A549 (cell line): ENCODE data around the gene GINS2. TPM values are rescaled to one million over a fixed set of nuclear protein-coding genes. Genes with fewer than 3 reads are reported as not detected.

Experiments used
- ATAC-seq, 2 experiments: fragments of 200-7000 bp in 1 of 2; fragments of >200 bp in 1 of 2; cut with Nextera tagmentation in 1 of 2; cut with Tn5 transposase in 1 of 2; 3 replicates each; pipeline versions ENCODE4 v1.8.0 to v1.9.1; 2018 to 2020; ENCODE audit warnings: mild to moderate bottlenecking in 1 of 2, moderate library complexity in 1 of 2
- CTCF ChIA-PET: fragments of 300-600 bp; sonication (Branson Sonifier 250); formaldehyde crosslinking; extraction: SDS; loops from one replicate; lab custom pipeline; 2021; ENCODE audit warnings: antibody characterized with exemption, inconsistent platforms; lab: Yijun Ruan, JAX
- POLR2A ChIA-PET: fragments of 350-600 bp; formaldehyde crosslinking; extraction: SDS; loops from one replicate; lab custom pipeline; 2021; ENCODE audit warnings: antibody characterized with exemption, inconsistent platforms; lab: Yijun Ruan, JAX
- DNase-seq, 2 experiments: peaks; one replicate each; pipeline versions ENCODE4 v3.0.0 to v3.0.0-alpha.2; 2011 to 2016; ENCODE audit warnings: low read depth in 1 of 2, low spot score in 1 of 2
- FAIRE-seq: peaks from 2 replicates; lab custom pipeline; 2011; peaks lifted over from hg19 to GRCh38; lab: Jason Lieb, UNC
- H3K27ac ChIP-seq, 2 experiments: fragments of >200 bp; sonication (Bioruptor Twin); formaldehyde crosslinking; 3 replicates each; pipeline ENCODE4 v1.5.1; 2016 to 2017
- H3K4me1 ChIP-seq: fragments of >200 bp; sonication (Bioruptor Twin); formaldehyde crosslinking; 3 replicates; pipeline ENCODE4 v1.6.1; 2016
- H3K4me2 ChIP-seq: fragments of >200 bp; sonication (Bioruptor Twin); formaldehyde crosslinking; 3 replicates; pipeline ENCODE4 v1.6.1; 2016
- H3K4me3 ChIP-seq: fragments of >200 bp; sonication (Bioruptor Twin); formaldehyde crosslinking; 3 replicates; pipeline ENCODE4 v1.5.1; 2016
- H3K9me3 ChIP-seq: fragments of >200 bp; sonication (Bioruptor Twin); formaldehyde crosslinking; 3 replicates; pipeline ENCODE4 v1.6.1; 2016
- ESRRA ChIP-seq: fragments of 150-350 bp; IDR thresholded peaks from 2 replicates; pipeline ENCODE4 v1.6.1; 2014; ENCODE audit warnings: mild to moderate bottlenecking, low read length, borderline replicate concordance
- GATA3 ChIP-seq: IDR thresholded peaks from 2 replicates; pipeline ENCODE4 v1.6.1; 2012; ENCODE audit warnings: borderline replicate concordance
- HOXB13 ChIP-seq: fragments of 250-450 bp; sonication (Bioruptor Pico); IDR thresholded peaks from 2 replicates; pipeline ENCODE4 v1.5.0; 2020; ENCODE audit warnings: low read depth, mild to moderate bottlenecking, moderate library complexity
- JUN ChIP-seq, 2 experiments: fragments of >200 bp; sonication (Bioruptor Twin); formaldehyde crosslinking; IDR thresholded peaks; 2 replicates in 1 of 2; 3 replicates in 1 of 2; pipeline ENCODE4 v1.6.1; 2016 to 2017
- NFE2L2 ChIP-seq: fragments of 150-350 bp; conservative IDR thresholded peaks from 2 replicates; pipeline ENCODE4 v1.6.1; 2014; ENCODE audit warnings: low read length
- POLR2AphosphoS2 ChIP-seq: conservative IDR thresholded peaks from 2 replicates; pipeline ENCODE4 v1.6.1; 2012; ENCODE audit warnings: low read length, improper control_type of control experiment, inconsistent platforms
- RAD21 ChIP-seq, 2 experiments: fragments of >200 bp in 1 of 2; sonication (Bioruptor Twin) in 1 of 2; formaldehyde crosslinking in 1 of 2; IDR thresholded peaks in 1 of 2; conservative IDR thresholded peaks in 1 of 2; 2 replicates in 1 of 2; 3 replicates in 1 of 2; pipeline ENCODE4 v1.6.1; 2012 to 2018; ENCODE audit warnings: inconsistent platforms in 1 of 2
- RARB ChIP-seq: fragments of 250-450 bp; sonication (Bioruptor Pico); IDR thresholded peaks from 2 replicates; pipeline ENCODE4 v1.8.0; 2021; ENCODE audit warnings: mild to moderate bottlenecking, moderate library complexity
- RCOR1 ChIP-seq: fragments of 150-350 bp; IDR thresholded peaks from 2 replicates; pipeline ENCODE4 v1.6.1; 2014; ENCODE audit warnings: antibody characterized with exemption, low read length, low read depth
- ZC3H11A ChIP-seq: fragments of 450-650 bp; IDR thresholded peaks from 2 replicates; pipeline ENCODE4 v1.6.1; 2014; ENCODE audit warnings: antibody characterized with exemption, mild to moderate bottlenecking
- ZSCAN20 ChIP-seq: fragments of 250-450 bp; sonication (Bioruptor Pico); IDR thresholded peaks from 2 replicates; pipeline ENCODE4 v1.8.0; 2022; ENCODE audit warnings: mild to moderate bottlenecking, moderate library complexity
- WGBS: methylation state at CpG from one replicate; pipeline ENCODE4 v1.1.6; 2017; ENCODE audit errors: missing lambda C conversion rate; 5-methylcytosine and 5-hydroxymethylcytosine counted together
- polyA plus RNA-seq, 4 experiments: library from polyadenylated mRNA; depleted of rRNA in 3 of 4; stranded (reverse); fragments of >200 nt; fragmentation: RNase III in 1 of 4; extraction: RNeasy Plus Mini Kit Qiagen cat#74134 plus additional on column Dnase treatment in 1 of 4; gene quantifications; 2 replicates in 3 of 4; 3 replicates in 1 of 4; pipeline ENCODE4 v1.2.3, GENCODE V29; 2011 to 2017
- small RNA-seq, 6 experiments: library from RNA; depleted of rRNA; stranded (forward); fragments of <200 nt; gene quantifications; one replicate each; pipeline ENCODE3, GENCODE V24; 2012

The GINS2 gene
- polyA plus RNA-seq, 2 of the 4 experiments (the other 2 are of a cell fraction): 25.4 to 28.7 TPM

DNA sequence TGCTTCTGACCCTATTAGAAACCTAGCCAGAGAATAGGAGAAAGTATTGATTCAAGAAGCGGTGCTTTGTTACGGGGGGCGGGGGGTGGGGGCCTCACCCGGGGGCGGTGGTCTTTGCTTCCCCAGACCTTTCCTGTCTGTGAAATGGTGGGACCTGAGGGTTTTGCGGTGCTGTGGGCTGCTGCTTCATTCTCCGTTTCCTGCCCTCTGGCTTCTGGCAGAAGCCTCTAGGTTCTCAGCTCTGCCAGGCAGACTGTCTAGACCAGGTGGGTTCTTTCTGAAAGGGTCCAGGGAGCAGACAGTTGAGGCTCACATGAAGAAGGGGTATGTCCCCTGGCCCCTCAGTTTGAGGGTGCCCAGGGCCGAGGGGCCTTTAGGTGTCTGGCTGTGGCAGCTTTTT, 61.7 kb downstream of the GINS2 start:
- no peak overlapping the region for H3K4me3 ChIP-seq
- FAIRE-seq: no peak
- no peak overlapping the region for H3K4me2 ChIP-seq
- ChIA-PET CTCF (interaction anchor here (0.6 to 9.7 kb wide), 5 partner anchors 9 to 156 kb away, joined by 3 to 93 read pairs (median 3); no protein-coding TSS in a partner anchor), POLR2A (no interaction called here)
- ATAC-seq: no peak
- H3K9me3 ChIP-seq: no peaks in the 10 kb centered on the region; the same call in 2 of the 3 replicates
- WGBS: 89% methylated on average over 8 of the region's 8 CpGs
- DNase-seq: no peak
- TF ChIP-seq ESRRA (no peak), HOXB13 (CRISPR knock-in tag) (no peak), ZSCAN20 (CRISPR knock-in tag) (no peak), RCOR1 (no peak), ZC3H11A (no peak), RARB (CRISPR knock-in tag) (no peak), NFE2L2 (no peak), POLR2AphosphoS2 (no peak), GATA3 (no peak), RAD21 (conservative IDR thresholded peaks at IDR 0.05 in 1 of 2, IDR thresholded peaks at IDR 0.05 in 1 of 2) (no peak), JUN (IDR thresholded peaks at IDR 0.05) (no peak)
- peaks cover 5% of the 10 kb centered on the region for H3K4me1 ChIP-seq
- H3K27ac ChIP-seq: no peak overlapping the region

Small RNA genes within 50 kb of the gene (small RNA-seq; reads per million reads assigned to genes)
- 0 reads per million in 6 experiments for gene RN7SL381P

Other genes with a start within 250 kb of the GINS2 start
- 20.7 and 24.6 TPM in 2 replicates for gene GSE1, start 75.6 kb downstream of the GINS2 start, polyA plus RNA-seq (2011; rRNA removed)
- gene GSE1, start 75.6 kb downstream of the GINS2 start, polyA plus RNA-seq (2017; fragmentation: RNase III; extraction: RNeasy Plus Mini Kit Qiagen cat#74134 plus additional on column Dnase treatment): 24.3 to 30.3 TPM (median 24.3 TPM) in 3 replicates
- 3.3 and 3.8 TPM in 2 replicates for gene C16orf74, start 62.1 kb upstream of the GINS2 start, polyA plus RNA-seq (2011; rRNA removed)
- 8.0 to 9.3 TPM (median 9.1 TPM) in 3 replicates for gene C16orf74, start 62.1 kb upstream of the GINS2 start, polyA plus RNA-seq (2017; fragmentation: RNase III; extraction: RNeasy Plus Mini Kit Qiagen cat#74134 plus additional on column Dnase treatment)
- gene EMC8, start 110.6 kb upstream of the GINS2 start, polyA plus RNA-seq (2011; rRNA removed): 43.0 and 47.3 TPM in 2 replicates
- 53.0 to 59.0 TPM (median 53.2 TPM) in 3 replicates for gene EMC8, start 110.6 kb upstream of the GINS2 start, polyA plus RNA-seq (2017; fragmentation: RNase III; extraction: RNeasy Plus Mini Kit Qiagen cat#74134 plus additional on column Dnase treatment)
- gene COX4I1, start 110.7 kb upstream of the GINS2 start, polyA plus RNA-seq (2011; rRNA removed): 854 and 929 TPM in 2 replicates
- gene COX4I1, start 110.7 kb upstream of the GINS2 start, polyA plus RNA-seq (2017; fragmentation: RNase III; extraction: RNeasy Plus Mini Kit Qiagen cat#74134 plus additional on column Dnase treatment): 767 to 790 TPM (median 783 TPM) in 3 replicates
- gene IRF8, start 210.2 kb upstream of the GINS2 start, polyA plus RNA-seq (2011; rRNA removed): 0.16 and 0.22 TPM in 2 replicates
- 0.18 to 0.42 TPM (median 0.40 TPM) in 3 replicates for gene IRF8, start 210.2 kb upstream of the GINS2 start, polyA plus RNA-seq (2017; fragmentation: RNase III; extraction: RNeasy Plus Mini Kit Qiagen cat#74134 plus additional on column Dnase treatment)